NCI-H2081 (cell line): Measurements from ENCODE around the gene MAP3K13.

Source experiments
- DNase-seq, 2 experiments: peaks; one replicate each; lab custom pipeline; 2025; lab: John Stamatoyannopoulos, UW

MAP3K13 gene

GRCh38 chr3:185362850-185363661 lies at the start of gene MAP3K13:
Gene MAP3K13, plus strand, starts transcription at chr3:185363136. Its CDS starts 65,446 bp downstream, at chr3:185428582.
- DNase-seq, result peak; percentile 97 to 99

- no peak for DNase-seq
Observed at GRCh38 chr3:185313693-185314246, 49.2 kb upstream of the MAP3K13 start.

GRCh38 chr3:185316740-185317412 lies 46.1 kb upstream of the MAP3K13 start:
- no peak for DNase-seq

GRCh38 chr3:185317674-185318073 lies 45.3 kb upstream of the MAP3K13 start:
- no peak for DNase-seq

GRCh38 chr3:185318141-185318540 lies 44.8 kb upstream of the MAP3K13 start:
- DNase-seq, result no peak

- no peak for DNase-seq
Observed at GRCh38 chr3:185319801-185320200, 43.1 kb upstream of the MAP3K13 start.

GRCh38 chr3:185320949-185321348 lies 42.0 kb upstream of the MAP3K13 start:
- DNase-seq, result no peak

- no peak for DNase-seq
Observed at GRCh38 chr3:185322101-185322719, 40.7 kb upstream of the MAP3K13 start.

GRCh38 chr3:185325946-185326791 lies 36.8 kb upstream of the MAP3K13 start:
- no peak for DNase-seq

- DNase-seq, result no peak
Observed at GRCh38 chr3:185327062-185327461, 35.9 kb upstream of the MAP3K13 start.

- DNase-seq, result no peak
Observed at GRCh38 chr3:185328324-185329004, 34.5 kb upstream of the MAP3K13 start.

- no peak for DNase-seq
Observed at GRCh38 chr3:185330238-185330637, 32.7 kb upstream of the MAP3K13 start.

- peak in 1 of 2 experiments; percentile 32 for DNase-seq
Observed at GRCh38 chr3:185330644-185331043, 32.3 kb upstream of the MAP3K13 start.

- DNase-seq, result peak; percentile 67 to 92
Observed at GRCh38 chr3:185332026-185332735, 30.8 kb upstream of the MAP3K13 start.

- no peak for DNase-seq
Observed at GRCh38 chr3:185335799-185336198, 27.1 kb upstream of the MAP3K13 start.

GRCh38 chr3:185337231-185337816 lies 25.6 kb upstream of the MAP3K13 start:
- peak in 1 of 2 experiments; percentile 38 for DNase-seq

GRCh38 chr3:185339945-185340344 lies 23.0 kb upstream of the MAP3K13 start:
- DNase-seq, result no peak

- DNase-seq, result no peak
Observed at GRCh38 chr3:185340751-185341150, 22.2 kb upstream of the MAP3K13 start.

- DNase-seq, result no peak
Observed at GRCh38 chr3:185341616-185342458, 21.1 kb upstream of the MAP3K13 start.
